ENCODE data around the gene COX7A2L. TPM values are rescaled to one million over a fixed set of nuclear protein-coding genes. Genes with fewer than 3 reads are reported as not detected.
A peak's percentile ranks its signal among the peaks of the same experiment; 100 is the strongest.

Gene COX7A2L
- total and polyA plus RNA-seq, 9 of the 15 experiments (the other 6 are each of a cell fraction or from before 2014, with no cell fraction given), result 118 to 481 (median 163) TPM

- TF ChIP-seq, protein P1, sequence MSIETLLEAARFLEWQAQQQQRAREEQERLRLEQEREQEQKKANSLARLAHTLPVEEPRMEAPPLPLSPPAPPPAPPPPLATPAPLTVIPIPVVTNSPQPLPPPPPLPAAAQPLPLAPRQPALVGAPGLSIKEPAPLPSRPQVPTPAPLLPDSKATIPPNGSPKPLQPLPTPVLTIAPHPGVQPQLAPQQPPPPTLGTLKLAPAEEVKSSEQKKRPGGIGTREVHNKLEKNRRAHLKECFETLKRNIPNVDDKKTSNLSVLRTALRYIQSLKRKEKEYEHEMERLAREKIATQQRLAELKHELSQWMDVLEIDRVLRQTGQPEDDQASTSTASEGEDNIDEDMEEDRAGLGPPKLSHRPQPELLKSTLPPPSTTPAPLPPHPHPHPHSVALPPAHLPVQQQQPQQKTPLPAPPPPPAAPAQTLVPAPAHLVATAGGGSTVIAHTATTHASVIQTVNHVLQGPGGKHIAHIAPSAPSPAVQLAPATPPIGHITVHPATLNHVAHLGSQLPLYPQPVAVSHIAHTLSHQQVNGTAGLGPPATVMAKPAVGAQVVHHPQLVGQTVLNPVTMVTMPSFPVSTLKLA (conservative IDR thresholded peaks at IDR 0.05), result peak in 1 of 2 experiments; percentile 31; a peak in 1 of 4 replicates
- TF ChIP-seq, protein P2, sequence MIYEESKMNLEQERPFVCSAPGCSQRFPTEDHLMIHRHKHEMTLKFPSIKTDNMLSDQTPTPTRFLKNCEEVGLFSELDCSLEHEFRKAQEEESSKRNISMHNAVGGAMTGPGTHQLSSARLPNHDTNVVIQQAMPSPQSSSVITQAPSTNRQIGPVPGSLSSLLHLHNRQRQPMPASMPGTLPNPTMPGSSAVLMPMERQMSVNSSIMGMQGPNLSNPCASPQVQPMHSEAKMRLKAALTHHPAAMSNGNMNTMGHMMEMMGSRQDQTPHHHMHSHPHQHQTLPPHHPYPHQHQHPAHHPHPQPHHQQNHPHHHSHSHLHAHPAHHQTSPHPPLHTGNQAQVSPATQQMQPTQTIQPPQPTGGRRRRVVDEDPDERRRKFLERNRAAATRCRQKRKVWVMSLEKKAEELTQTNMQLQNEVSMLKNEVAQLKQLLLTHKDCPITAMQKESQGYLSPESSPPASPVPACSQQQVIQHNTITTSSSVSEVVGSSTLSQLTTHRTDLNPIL (CRISPR knock-in tag; IDR thresholded peaks at IDR 0.05), result no peak
- TF ChIP-seq TRIM25 (IDR thresholded peaks at IDR 0.05; ENCODE audit: borderline replicate concordance) (no peak), ATF3 (IDR thresholded peaks at IDR 0.05) (peak; percentile 70), ATF3 (CRISPR knock-in tag; conservative IDR thresholded peaks at IDR 0.05) (no peak), ARID1B (IDR thresholded peaks at IDR 0.05) (peak; percentile 54), NELFE (IDR thresholded peaks at IDR 0.05; ENCODE audit: insufficient read depth, insufficient read length) (no peak), NCOR1 (IDR thresholded peaks at IDR 0.05) (0 out of 2 replicates have a peak, but pooled peaks have one; percentile 4), C11orf30 (IDR thresholded peaks at IDR 0.05; ENCODE audit: low read depth) (peak; percentile 70), ZNF316 (IDR thresholded peaks at IDR 0.05) (peak; percentile 81), SMARCA4 (IDR thresholded peaks at IDR 0.05) (peak; percentile 47; the same call in 1 of the 2 replicates), ATF1 (CRISPR knock-in tag; IDR thresholded peaks at IDR 0.05) (no peak), ATF1 (tag; IDR thresholded peaks at IDR 0.05) (peak; percentile 12; the same call in 1 of the 2 replicates), ARNT (IDR thresholded peaks at IDR 0.05) (0 out of 4 replicates have a peak, but pooled peaks of 1 of the 2 experiments have one; percentile 58), FOXM1 (IDR thresholded peaks at IDR 0.05; ENCODE audit: low read depth) (no peak), FOXM1 (CRISPR knock-in tag; IDR thresholded peaks at IDR 0.05; ENCODE audit: low read depth) (no peak), EP400 (IDR thresholded peaks at IDR 0.05) (0 out of 2 replicates have a peak, but pooled peaks have one; percentile 22)
- TF ChIP-seq, protein P3, sequence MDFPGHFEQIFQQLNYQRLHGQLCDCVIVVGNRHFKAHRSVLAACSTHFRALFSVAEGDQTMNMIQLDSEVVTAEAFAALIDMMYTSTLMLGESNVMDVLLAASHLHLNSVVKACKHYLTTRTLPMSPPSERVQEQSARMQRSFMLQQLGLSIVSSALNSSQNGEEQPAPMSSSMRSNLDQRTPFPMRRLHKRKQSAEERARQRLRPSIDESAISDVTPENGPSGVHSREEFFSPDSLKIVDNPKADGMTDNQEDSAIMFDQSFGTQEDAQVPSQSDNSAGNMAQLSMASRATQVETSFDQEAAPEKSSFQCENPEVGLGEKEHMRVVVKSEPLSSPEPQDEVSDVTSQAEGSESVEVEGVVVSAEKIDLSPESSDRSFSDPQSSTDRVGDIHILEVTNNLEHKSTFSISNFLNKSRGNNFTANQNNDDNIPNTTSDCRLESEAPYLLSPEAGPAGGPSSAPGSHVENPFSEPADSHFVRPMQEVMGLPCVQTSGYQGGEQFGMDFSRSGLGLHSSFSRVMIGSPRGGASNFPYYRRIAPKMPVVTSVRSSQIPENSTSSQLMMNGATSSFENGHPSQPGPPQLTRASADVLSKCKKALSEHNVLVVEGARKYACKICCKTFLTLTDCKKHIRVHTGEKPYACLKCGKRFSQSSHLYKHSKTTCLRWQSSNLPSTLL (IDR thresholded peaks at IDR 0.05), result no peak
Measured at GRCh38 chr2:42353792-42354429, 7.1 kb downstream of the COX7A2L start (continued).
